Kidney (tissue), 14 donors: ENCODE data around the gene IWS1. TPM values are rescaled to one million over a fixed set of nuclear protein-coding genes. Genes with fewer than 3 reads are reported as not detected.

ENCODE experiments used
- DNase-seq, 5 donors: peaks; one replicate each; pipeline ENCODE4 v3.0.0-alpha.2; 2013 to 2020
- FAIRE-seq: peaks from 2 replicates; lab custom pipeline; 2012; peaks lifted over from hg19 to GRCh38; lab: Jason Lieb, UNC
- H3K27ac ChIP-seq, 2 donors: one replicate each; pipeline ENCODE4 v1.7.0; 2013; ENCODE audit warnings: low read depth in 2 of 2, low read length in 2 of 2, inconsistent platforms in 1 of 2
- H3K27me3 ChIP-seq: one replicate; pipeline ENCODE4 v1.7.1; 2013; ENCODE audit warnings: low read length, inconsistent platforms; ENCODE audit not compliant: control insufficient read depth, insufficient read depth
- H3K36me3 ChIP-seq, 3 donors: one replicate each; pipeline versions ENCODE4 v1.7.0 to v1.7.1; 2013; ENCODE audit warnings: low read length in 3 of 3, control low read depth in 1 of 3, inconsistent platforms in 1 of 3; ENCODE audit not compliant: insufficient read depth in 3 of 3, control insufficient read depth in 2 of 3
- H3K4me1 ChIP-seq, 3 donors: one replicate each; pipeline versions ENCODE4 v1.7.0 to v1.7.1; 2013; ENCODE audit warnings: low read length in 3 of 3, inconsistent platforms in 1 of 3, low read depth in 1 of 3; ENCODE audit not compliant: control insufficient read depth in 2 of 3, insufficient read depth in 2 of 3
- H3K4me3 ChIP-seq, 3 donors: one replicate each; pipeline versions ENCODE4 v1.7.0 to v1.8.1; 2013; ENCODE audit warnings: low read length in 3 of 3, control low read depth in 1 of 3, inconsistent platforms in 1 of 3
- H3K9ac ChIP-seq, 3 donors: one replicate each; pipeline versions ENCODE4 v1.7.0 to v1.7.1; 2013; ENCODE audit warnings: low read length in 3 of 3, control low read depth in 1 of 3, inconsistent platforms in 1 of 3
- H3K9me3 ChIP-seq, 3 donors: one replicate each; pipeline versions ENCODE4 v1.7.0 to v1.7.1; 2013; ENCODE audit warnings: low read length in 3 of 3, control low read depth in 1 of 3, inconsistent platforms in 1 of 3; ENCODE audit not compliant: control insufficient read depth in 2 of 3, insufficient read depth in 1 of 3
- intact Hi-C: fragments of 100-400 bp; cut with DNase I; formaldehyde crosslinking; loops from one replicate; pipeline ENCODE4 v1.11.1; 2022
- polyA plus RNA-seq: library from polyadenylated mRNA; stranded (reverse); fragments of 350-450 nt; fragmentation: Illumina TruSeq; extraction: RNeasy Lipid Tissue Mini Kit (QIAGEN cat#74804); gene quantifications from one replicate; pipeline ENCODE4 v1.2.3, GENCODE V29; 2014; ENCODE audit warnings: low read depth, low replicate concordance; ENCODE audit not compliant: insufficient read depth
- total RNA-seq: library from RNA; stranded (reverse); fragmentation: NEBNext Ultra II Directional; extraction: Animal tissue kit (Norgen Biotek cat#: 25700); gene quantifications from one replicate; pipeline ENCODE4 v1.2.1, GENCODE V29; 2021
- TF ChIP-seq, protein P1 (sequence below): IDR thresholded peaks from 3 replicates; pipeline ENCODE4 v1.5.1; 2012; ENCODE audit warnings: mild to moderate bottlenecking, moderate library complexity, borderline replicate concordance; ENCODE audit not compliant: insufficient read depth; ENCODE audit errors: extremely low read depth
- donor health status: control.
- donor health status: control.
- donor health status: control.
- donor health status: control.
- donor health status: control.
- donor health status: DM: yes; HTN: yes; CAD: no.
- donor health status: Normal renal cell carcinoma (clear cell type).

IWS1 gene
- total and polyA plus RNA-seq, 2 donors from 2014 or later: 29.8 to 35.8 TPM

DNA sequence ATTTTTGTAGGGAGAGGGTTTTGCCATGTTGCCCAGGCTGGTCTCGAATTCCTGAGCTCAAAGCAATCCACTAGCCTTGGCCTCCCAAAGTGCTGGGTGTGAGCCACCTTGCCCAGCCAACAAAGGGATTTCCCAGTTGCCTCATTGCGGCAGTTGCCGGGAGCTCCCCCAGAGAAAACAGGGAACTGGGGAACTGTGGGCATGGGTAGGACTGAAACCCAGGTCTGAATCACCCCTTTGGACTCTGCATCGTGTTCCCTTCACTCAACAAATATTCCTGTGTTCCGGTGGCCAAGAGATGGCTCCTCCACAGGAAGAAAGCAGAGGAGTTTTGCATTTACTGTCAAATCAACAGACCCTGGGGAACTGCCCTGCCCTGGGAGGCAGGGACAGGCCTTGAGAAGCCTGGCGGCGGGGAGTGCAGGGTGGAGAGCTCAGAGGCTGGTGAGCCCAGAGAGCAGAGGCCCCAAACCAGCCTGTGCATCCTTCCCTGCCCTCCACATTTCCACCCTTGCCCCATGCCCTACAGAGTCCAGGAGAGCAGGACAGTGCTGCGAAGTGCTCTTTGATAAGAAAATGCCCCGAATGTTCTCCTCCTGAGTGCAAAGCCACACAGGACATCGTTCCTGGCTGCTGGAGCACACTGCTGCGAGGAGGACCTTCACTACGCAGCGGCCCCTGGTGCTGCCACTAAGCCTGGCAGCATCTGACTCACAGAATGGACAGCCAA, 34.1 kb upstream of the IWS1 start:
- H3K27ac ChIP-seq: no peak overlapping the region
- H3K4me3 ChIP-seq: no peak overlapping the region
- H3K27me3 ChIP-seq: no peaks in the 10 kb centered on the region
- DNase-seq: no peak
- TF ChIP-seq, protein P1, sequence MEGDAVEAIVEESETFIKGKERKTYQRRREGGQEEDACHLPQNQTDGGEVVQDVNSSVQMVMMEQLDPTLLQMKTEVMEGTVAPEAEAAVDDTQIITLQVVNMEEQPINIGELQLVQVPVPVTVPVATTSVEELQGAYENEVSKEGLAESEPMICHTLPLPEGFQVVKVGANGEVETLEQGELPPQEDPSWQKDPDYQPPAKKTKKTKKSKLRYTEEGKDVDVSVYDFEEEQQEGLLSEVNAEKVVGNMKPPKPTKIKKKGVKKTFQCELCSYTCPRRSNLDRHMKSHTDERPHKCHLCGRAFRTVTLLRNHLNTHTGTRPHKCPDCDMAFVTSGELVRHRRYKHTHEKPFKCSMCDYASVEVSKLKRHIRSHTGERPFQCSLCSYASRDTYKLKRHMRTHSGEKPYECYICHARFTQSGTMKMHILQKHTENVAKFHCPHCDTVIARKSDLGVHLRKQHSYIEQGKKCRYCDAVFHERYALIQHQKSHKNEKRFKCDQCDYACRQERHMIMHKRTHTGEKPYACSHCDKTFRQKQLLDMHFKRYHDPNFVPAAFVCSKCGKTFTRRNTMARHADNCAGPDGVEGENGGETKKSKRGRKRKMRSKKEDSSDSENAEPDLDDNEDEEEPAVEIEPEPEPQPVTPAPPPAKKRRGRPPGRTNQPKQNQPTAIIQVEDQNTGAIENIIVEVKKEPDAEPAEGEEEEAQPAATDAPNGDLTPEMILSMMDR: no peak
- no peaks in the 10 kb centered on the region for H3K4me1 ChIP-seq
- intact Hi-C loops: no loop called here
- no peaks in the 10 kb centered on the region for H3K36me3 ChIP-seq
- FAIRE-seq: no peak
- H3K9me3 ChIP-seq: no peaks in the 10 kb centered on the region
- no peak overlapping the region for H3K9ac ChIP-seq

GRCh38 chr2:127559454-127559853, 33.2 kb upstream of the IWS1 start:
- intact Hi-C loops: no loop called here
- no peak for FAIRE-seq

DNA sequence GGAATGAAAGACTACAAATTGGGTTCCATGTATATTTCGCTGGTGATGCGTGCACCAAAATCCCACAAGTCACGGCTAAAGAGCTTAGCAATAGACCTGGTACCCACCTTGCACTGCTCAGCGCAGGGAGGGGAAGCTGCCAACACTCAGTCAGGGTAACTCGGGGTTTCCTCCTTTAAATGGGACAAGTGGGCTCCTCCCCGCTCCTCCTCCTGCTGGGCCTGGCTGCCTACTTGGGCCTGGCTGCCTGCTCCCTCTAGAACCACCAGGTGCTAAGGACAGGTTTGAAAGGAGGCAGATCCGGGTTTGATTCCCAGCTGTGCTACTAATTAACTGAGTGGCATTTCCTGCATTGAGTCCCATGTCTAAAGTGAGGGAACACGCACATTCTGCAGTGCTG, 32.6 kb upstream of the IWS1 start:
- intact Hi-C loops: no loop called here
- Histone ChIP-seq H3K9me3 (no peaks in the 10 kb centered on the region), H3K36me3 (no peaks in the 10 kb centered on the region), H3K27me3 (no peaks in the 10 kb centered on the region), H3K9ac (no peak overlapping the region), H3K4me1 (no peaks in the 10 kb centered on the region), H3K27ac (no peak overlapping the region), H3K4me3 (no peak overlapping the region)
- TF ChIP-seq, protein P1: no peak
- FAIRE-seq (no peak), DNase-seq (no peak)

More at GRCh38 chr2:127559454-127559853, 33.2 kb upstream of the IWS1 start:
- DNase-seq: no peak
- TF ChIP-seq, protein P1: no peak
- Histone ChIP-seq H3K9me3 (no peaks in the 10 kb centered on the region), H3K4me1 (no peaks in the 10 kb centered on the region), H3K4me3 (no peak overlapping the region), H3K27me3 (no peaks in the 10 kb centered on the region), H3K27ac (no peak overlapping the region), H3K9ac (no peak overlapping the region), H3K36me3 (no peaks in the 10 kb centered on the region)
